ENCODE results near the gene AURKAIP1.
A peak's percentile ranks its signal among the peaks of the same experiment; 100 is the strongest.
"Not testable (repeated sequence)": the region's sequence is repeated elsewhere in the genome, so short reads cannot be mapped to it uniquely, and the experiment has no call there.

The AURKAIP1 gene

DNA sequence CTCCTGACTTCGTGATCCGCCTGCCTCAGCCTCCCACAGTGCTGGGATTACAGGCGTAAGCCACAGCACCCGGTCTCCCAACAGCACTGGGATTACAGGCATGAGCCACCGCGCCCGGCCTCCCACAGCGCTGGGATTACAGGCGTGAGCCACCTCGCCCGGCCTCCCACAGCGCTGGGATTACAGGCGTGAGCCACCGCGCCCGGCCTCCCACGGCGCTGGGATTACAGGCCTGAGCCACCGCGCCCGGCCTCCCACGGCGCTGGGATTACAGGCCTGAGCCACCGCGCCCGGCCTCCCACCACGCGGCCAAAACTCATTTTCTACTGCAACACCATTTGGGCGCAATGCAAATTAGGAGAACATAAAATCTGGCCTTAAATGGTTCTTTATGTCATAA, 10.3 kb upstream of the AURKAIP1 start:
- not testable (repeated sequence) for DNase-seq

DNA sequence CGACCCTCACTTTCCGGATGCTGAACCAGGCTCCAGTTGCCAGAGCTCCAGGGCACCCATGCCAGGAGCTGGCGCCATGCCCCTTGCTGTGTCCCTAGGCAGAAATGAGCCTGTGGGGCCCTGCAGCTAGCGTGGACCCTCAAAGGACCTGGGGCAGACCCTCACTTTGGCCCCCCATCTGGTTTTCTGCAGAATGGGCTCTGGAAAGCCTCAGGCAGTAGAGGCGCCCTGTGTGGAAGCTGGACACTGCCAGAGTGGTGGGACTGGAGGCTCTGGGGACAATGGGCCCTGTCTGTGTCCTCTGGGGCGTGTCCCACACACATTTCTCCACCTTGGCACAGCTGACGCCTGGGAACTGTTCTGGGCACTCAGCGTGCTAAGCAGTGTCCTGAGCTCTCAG, 6.3 kb upstream of the AURKAIP1 start:
- no peak for DNase-seq

DNA sequence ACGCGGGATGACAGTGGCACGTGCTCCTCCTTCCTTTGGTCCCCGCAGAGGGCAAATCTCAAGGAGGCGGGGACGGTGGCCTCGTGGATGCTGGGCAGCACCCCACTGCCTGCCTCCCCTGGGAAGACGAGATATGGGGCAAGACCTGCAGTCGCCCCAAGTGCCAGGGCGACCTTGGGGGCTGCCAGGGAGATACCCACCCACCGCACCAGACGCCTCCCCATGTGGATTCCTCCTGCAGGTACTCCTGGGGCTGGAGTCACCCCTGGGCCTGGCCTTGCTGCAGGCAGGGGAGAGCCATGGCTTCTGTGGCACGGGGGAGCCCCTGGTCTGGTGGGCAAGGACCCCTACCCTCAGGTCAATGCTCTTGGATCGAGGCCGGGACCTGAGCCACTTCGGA, 5.9 kb upstream of the AURKAIP1 start:
- DNase-seq, result no peak

DNA sequence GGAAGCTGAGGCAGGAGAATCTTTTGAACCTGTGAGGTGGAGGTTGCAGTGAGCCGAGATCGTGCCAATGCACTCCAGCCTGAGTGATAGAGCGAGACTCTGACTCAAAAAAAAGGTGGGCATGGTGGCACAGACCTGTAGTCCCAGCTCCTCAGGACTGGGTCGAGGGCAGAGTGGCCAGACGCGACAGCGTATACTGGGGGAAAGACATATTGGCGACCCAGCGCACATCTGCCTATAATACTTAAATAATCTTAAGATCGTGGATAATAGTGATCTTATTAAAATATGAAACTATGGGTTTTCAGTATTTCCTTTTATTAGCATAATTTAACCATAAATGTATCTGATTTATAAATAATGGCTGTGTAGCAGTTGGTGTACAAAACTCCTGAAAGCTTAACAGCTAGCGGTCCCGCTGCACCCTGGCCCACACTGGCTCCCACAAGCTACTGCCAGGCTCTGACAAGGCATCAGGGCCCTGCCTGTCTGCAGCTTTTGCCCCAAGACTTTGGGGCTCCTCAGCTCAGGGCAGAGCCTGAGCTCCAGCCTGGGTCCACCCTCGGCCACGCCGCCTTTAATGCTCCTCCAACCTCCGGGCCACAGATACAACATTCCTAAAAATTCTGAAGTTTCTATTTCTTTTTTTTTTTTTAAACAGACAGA, 2.7 kb upstream of the AURKAIP1 start:
- no peak for DNase-seq

DNA sequence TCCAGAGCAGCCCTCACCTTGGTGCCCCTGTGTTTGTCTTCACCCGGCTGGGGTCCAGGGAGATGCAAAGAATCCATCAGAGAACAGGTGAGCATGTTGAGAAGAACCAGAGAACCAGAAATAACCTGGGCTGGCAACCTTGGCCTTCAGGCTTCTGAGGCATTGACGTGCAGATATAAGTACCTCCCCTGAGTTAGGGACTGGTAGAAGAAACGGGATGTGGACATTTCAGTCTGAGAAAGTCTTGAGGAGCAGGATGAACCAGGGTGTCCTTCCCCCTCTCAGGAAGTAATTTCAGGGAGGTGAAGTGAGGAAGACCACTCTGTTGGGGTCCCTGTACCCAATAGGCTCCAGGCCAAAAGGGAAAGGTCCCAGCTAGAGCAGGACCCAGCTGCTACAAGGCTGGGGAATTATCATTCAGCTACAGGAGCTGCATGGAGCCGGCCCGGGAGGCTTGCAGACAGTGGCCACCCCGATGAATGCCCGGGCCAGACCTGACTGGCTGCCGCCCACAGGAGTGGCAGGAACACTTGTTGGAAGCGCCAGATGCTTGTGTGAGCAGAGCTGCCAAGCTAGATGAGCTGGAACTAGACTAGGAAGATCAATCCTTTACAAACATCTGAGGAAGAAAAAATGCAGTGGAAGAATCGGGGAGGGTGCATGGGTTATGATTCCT, 1.7 kb upstream of the AURKAIP1 start:
- no peak for DNase-seq

DNA sequence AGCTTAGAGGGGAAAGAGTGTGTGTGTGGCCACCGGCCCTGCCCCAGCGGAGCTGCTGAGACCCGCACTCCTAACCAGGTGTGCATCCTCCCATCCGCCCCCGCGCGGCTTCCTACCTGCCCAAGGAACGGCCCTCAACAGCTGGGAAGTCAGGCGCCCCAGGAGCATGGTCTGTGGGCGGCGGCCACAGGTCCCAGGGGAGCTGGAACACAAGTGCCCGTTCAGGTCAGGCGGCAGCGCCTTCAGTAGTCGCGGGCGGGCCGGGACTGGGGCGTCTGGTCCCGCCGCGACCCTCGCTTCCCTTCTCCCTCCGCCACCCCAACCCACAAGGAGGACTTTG, 448 bp downstream of the AURKAIP1 start:
- no peak for DNase-seq

DNA sequence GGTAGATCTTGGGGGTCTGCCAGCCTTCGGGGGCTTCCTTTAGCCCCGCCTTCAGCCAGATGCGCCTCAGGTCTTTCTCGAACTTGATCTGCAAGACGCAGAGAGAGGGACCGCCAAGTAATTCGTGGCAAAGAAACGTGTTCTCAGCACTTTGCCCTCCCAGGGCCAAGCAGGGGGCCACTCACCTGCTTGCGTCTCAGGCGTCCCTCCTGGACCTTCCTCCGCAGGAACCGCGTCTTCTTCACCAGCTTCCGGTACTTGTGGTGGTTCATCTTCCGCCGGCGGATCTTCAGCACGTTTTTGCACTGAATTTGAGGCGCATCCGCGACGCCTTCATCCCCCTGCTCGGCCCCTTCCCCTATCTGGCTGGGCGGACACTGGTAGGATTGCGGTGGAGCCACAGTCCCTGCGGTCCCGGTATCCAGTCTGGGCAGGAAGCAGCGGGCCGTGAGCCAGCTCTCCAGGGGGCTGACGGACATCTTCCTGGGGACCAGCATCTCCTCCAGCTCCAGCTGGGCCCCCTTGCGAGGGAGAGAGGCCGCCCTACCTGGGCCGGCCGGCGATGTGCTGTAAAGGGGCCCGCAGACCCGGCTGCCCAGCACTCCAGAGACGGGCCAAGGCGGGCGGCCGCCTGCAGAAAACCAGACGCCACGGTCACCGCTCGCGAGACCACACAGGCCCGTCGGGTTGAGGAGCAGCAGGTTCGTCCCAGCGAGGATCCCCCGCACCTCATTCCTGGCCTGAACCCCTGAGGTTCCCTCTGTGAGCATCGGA, 1.0 kb downstream of the AURKAIP1 start:
- DNase-seq, result no peak

DNA sequence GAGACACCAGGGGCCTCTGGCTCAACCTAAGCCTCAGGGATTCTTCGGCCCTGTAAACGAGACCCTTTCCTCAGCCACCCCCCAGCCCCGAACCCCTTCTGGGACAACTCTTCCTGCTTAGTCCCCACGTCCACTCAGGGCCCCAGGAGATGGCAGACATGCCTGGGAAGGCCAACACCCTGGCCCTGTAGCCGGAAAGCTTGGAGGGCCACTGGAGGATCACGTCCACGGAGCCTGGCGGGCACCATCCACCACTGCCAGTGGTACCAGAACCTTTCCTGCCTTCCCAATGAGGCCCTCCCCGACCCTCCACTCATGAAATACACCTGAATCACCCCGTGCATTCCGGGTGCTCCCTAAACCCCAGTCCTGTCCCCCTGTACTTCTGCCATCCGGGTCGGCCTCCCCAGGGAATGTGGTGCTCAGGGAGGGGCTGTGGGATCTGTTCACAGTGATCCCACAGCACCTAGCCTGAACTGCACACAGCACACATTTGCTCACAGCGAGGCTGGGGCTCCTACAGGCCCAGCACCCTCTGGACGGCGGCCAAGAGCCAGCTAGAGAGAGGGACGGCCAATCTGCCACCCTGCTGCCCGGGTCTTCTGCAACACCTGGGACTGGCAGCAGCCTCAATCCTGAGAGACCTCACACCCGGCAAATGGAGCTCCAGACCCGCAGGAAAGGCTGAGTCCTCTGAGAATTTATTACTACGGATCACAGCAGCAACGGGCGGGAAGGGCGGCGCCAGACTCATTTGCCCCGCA, 1.8 kb downstream of the AURKAIP1 start:
- DNase-seq, result no peak

DNA sequence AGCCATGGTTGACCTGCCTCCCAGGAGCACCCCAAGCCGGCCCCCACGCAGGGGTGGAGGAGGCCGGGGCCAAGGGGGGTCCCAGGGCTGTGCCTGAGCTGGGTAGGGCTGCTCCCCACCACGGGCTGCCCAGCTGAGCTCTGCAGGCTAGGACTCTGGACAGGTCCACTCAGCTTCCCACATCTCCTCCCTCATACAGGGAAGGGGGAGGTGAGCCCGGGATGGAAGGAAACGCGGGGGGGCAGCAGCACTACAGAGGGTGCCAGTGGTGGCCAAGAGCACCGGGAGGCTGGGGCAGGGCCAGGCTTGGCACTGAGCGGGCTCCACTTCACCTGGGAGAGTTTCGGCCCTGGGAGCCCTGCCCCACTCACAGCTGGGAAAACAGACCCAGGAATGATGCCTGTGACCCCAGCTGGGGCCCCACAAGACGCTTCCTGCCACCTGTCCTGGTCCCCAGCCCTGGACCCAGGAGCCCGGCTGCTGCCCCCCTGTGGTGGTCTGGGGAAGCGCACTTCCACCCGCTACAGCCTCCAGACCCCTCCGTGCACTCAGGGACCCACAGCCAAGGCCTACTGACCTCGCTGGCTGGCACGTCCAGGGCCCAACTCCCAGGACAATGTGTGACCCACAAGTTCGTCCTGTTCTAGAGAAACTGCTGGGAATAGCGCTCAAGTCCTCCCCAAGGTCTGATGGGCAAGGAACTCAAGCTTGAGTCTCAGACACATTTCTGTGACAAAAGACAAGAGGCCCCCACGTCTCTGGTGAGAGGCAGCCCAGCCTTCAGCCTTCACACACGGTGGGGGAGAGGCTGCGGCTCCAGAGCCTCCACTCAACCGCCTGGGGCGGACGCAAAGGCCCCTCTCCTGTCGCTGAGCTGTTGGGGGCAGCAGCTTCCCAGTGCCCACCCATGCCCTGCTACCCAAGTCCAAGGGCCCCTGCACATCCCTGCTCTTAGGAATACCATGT, 3.0 kb downstream of the AURKAIP1 start:
- DNase-seq, result peak; percentile 78

DNA sequence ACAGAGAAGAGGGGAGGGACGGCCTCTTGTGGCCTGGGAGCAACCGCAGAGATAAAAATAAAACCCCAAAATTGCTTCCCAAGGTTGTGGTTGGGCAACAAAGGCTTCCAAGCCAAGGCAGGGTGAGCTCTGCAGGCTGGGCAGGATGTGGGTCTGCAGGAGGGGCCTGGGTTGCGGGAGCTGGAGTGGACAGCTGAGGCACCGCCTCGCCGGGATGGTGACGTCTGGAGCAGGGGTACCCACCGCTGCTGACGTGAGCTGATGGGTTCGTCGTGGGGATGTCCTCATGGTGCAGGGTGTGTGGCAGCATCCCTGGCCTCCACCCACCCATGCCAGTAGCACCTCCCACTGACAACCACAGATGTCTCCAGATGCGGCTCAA, 3.7 kb downstream of the AURKAIP1 start:
- DNase-seq, result peak; percentile 44

DNA sequence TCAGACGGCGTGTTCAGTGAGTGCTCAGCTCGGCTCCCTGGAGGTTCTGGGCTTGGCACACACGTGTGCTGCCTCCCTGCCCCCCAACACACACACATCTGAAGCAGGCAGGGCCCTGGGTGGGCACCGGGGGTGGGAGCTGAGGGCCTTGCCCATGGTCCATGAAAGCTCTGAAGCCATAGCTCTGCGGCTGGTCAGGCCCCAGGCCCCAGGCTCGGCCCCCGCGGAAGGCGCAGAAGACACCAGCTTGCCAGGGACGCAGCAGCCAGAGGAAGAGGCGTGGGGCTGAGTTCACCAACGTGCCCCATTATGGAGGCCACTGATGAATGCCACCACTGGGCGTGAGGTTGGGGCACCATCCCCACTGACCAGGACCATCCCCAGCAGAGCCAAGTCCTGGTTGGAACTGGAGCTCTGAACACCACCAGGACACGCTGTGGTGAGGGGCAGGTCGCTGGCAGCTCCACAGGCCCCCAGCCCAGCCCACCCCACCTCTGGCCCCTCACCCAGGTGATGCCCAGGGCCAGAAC, 4.2 kb downstream of the AURKAIP1 start:
- DNase-seq, result no peak

DNA sequence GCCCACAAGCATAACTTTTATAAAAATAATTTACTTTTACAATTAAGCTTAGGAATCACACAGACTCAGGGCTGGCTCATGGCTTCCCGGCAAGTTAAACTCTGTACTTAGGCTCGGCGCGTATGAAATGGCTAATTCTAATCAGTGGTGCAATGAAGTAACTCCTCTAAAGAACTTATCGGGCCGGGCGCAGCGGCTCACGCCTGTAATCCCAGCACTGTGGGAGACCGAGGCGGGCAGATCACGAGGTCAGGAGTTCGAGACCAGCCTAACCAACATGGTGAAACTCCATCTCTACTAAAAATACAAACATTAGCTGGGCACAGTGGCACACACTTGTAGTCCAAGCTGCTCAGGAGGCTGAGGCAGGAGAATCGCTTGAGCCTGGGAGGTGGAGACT, 4.9 kb downstream of the AURKAIP1 start:
- not testable (repeated sequence) for DNase-seq

DNA sequence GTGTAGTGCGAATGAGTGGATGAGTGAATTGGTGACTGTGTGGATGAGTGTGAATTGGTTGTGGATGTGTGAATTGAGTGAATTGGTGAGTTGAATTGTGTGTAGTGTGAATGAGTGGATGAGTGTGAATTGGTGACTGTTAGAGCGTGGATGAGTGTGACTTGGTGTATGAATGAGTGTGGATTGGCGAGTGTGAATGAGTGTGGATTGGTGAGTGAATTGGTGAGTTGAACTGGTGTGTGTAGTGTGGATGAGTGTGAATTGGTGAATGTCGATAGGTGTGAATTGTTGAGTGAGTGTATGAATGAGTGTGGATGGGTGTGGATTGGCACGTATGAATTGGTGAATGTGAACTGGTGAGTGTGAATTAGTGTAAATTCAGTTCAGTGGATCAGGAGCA, 7.7 kb downstream of the AURKAIP1 start:
- no peak for DNase-seq

DNA sequence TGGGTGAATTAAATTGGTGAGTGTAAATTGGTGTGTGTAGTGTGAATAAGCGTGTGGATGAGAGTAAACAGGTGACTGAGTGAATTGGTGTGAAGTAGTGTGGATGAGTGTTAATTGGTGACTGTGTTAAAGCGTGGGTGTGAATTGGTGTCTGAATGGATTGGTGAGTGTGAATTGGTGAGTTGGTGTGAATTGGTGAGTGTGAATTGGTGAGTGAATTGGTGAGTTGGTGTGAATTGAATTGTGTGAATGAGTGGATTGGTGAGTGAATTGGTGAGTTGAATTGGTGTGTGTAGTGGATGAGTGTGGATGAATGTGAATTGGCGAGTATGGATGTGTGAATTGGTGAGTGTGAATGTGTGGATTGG, 8.3 kb downstream of the AURKAIP1 start:
- no peak for DNase-seq

DNA sequence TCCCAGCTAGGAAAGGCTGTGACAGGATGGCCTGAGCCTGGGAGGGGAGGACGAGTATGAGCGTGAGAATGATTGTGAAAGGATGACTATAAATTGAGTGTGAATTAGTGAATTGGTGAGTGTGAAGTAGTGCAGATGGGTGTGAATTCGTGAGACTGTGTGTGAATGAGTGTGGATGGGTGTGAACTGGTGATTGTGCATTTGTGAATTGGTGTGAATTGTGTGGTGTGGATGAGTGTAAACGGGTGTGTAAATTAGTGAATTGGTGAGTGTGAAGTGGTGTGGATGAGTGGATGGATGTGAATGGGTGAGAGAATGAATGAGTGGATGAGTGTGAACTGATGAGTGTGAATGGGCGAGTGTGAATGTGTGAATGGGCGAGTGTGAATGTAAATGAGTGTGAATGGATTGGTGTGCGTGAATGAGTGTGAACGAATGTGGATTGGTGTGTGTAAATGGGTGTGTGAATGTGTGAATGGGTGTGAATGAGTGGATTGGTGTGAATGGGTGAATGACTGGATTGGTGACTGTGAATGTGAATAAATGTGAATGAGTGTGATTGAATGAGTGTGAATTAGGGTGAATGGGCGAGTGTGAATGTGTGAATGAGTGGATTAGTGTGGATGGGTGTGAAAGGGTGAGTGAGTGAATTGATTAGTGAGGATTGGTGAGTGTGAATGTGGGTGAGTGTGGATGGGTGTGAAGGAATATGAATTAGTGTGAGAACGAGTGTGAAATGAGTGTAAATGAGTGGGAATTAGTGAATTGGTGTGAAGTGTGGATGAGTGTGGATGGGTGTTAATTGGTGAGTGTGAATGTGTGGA, 8.9 kb downstream of the AURKAIP1 start:
- DNase-seq, result no peak

DNA sequence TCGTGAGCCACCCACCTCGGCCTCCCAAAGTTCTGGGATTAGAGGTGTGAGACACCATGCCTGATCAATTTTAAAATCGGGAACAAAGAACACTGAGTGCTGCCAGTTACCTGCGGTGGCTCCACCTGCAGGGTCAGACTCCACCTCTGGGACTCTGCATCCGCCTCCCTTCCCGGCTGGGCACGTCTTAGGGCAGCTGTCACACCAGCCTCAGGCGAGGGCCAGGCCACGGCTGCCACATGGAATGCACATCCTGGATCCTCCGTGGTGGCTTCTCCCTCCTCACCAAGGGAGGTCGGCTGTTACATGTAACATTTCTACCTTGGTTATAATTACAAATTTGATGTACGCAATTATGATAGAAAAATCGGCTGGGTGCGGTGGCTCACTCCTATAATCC, 10.7 kb downstream of the AURKAIP1 start:
- no peak for DNase-seq

DNA sequence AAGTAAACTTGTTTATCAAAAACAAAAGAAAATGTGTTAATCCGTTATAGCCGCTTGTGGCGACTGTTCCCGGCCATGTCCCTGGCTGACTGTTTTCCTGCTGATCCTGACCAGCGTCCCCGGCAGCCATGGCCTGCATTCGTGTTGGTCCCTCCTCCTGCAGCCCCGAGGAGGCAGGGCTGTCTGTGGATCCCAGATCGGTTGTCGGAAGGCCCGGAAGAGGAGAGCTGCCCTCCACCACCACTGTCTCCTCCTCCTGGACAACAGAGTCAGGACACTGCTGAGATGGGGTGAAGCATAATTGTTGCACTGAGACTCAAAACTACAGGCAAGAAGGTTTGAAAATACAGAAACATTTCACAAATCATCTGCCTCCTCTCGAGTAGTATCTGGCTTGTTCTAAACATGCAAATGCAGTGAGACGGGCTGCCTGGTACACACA, 13.0 kb downstream of the AURKAIP1 start:
- no peak for DNase-seq

DNA sequence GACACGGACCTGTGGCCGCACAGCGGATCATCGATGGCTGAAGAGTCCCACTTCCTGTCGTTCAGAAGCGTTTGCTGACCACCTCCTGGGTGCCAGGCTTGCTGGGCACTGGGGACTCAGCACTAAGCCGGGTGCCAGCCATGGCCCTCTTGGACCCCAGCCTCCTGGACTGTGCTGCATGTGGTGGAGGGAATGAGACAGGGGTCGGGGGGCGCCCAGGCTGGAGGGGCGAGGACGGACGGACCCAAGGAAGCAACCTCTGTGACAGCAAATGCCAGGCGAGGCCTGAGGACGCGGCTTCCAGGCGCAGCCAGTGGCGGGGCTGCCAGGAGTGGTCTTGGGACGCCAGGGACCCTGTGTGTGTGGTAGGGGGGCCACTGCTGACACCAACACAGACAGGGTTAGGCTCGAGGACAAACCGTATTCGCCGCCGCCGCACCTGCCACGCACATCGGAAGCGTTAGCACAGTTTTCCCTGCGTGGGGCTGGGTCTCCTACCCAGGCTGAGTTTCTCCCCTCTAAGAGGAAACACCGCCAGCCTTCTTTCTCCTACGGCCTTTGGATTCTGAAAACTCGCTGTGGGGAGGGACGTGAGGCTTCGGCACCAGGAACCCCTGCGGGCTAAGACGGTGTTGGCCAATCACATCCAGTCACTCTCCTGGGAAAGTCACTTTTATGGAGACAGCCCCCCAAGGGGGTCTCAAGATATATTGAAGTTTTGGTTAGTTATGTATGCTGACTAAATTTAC, 13.6 kb downstream of the AURKAIP1 start:
- DNase-seq, result no peak

DNA sequence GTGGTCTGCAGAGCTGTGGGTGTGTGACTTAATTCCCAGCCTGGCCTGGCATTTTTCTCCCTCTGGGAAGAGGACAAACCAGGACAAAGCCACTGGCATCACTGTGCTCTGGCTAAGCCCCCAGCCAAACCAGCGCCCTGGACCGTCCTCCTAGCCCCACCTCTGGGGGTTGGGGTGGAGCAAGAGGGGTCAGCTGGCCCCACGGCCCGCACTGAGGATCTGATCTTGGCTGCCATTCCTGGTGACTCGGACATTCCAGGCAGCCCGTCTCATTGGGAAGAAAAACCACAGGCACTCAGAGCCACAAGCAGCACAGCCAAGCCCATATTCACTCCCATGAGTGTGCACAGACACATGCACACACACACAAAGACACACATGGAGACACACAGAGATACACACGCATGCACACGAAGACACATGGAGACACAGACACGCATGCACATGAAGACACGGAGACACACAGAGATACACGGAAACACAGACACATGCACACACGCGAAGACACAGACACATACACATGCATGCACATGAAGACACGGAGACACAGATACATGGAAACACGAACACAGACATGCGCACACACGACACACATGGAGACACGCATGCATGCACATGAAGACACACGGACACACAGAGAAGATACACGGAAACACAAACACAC, 14.4 kb downstream of the AURKAIP1 start:
- DNase-seq, result no peak
